GM12878 (cell line): ENCODE measurements around the gene GNAO1. TPM values are rescaled to one million over a fixed set of nuclear protein-coding genes. Genes with fewer than 3 reads are reported as not detected.

ENCODE experiments used
- ATAC-seq: fragments of 200-7000 bp; cut with Tn5 transposase; 3 replicates; pipeline ENCODE4 v1.9.1; 2020; ENCODE audit warnings: mild to moderate bottlenecking, moderate library complexity
- BruUV-seq: library from RNA; stranded (reverse); fragments of 400-500 nt; replicated peaks from 2 replicates; lab custom pipeline; 2021; lab: Mats Ljungman, UMichigan
- CTCF ChIA-PET: fragments of 300-600 bp; sonication (Branson Sonifier 250); formaldehyde crosslinking; extraction: SDS; loops from one replicate; lab custom pipeline; 2021; ENCODE audit warnings: inconsistent platforms; lab: Yijun Ruan, JAX
- POLR2A ChIA-PET: fragments of 350-600 bp; formaldehyde crosslinking; extraction: SDS; loops from one replicate; lab custom pipeline; 2021; ENCODE audit warnings: inconsistent platforms; lab: Charles Lee
- RAD21 ChIA-PET: fragments of 300-600 bp; sonication (Branson Sonifier 250); formaldehyde crosslinking; loops from one replicate; lab custom pipeline; 2023; ENCODE audit warnings: antibody characterized with exemption; ENCODE audit not compliant: unreplicated experiment; lab: Charles Lee
- SMC1A ChIA-PET: fragments of 300-600 bp; sonication (Branson Sonifier 250); formaldehyde crosslinking; loops from one replicate; lab custom pipeline; 2023; ENCODE audit not compliant: unreplicated experiment, uncharacterized antibody; lab: Charles Lee
- DNase-seq: peaks from one replicate; pipeline ENCODE4 v3.0.0-alpha.2; 2011; ENCODE audit warnings: low read depth, low spot score
- FAIRE-seq: peaks from 3 replicates; lab custom pipeline; 2011; peaks lifted over from hg19 to GRCh38; lab: Jason Lieb, UNC
- H2AFZ ChIP-seq: 2 replicates; pipeline ENCODE4 v1.6.0; 2011; ENCODE audit warnings: low read depth, low read length, control low read depth; ENCODE audit not compliant: control insufficient read depth
- H3K27ac ChIP-seq: 2 replicates; pipeline ENCODE4 v1.5.1; 2011; ENCODE audit warnings: control low read depth; ENCODE audit not compliant: control insufficient read depth, insufficient read depth
- H3K27me3 ChIP-seq, 2 experiments: replicated peaks in 1 of 2; 2 replicates each; pipeline versions ENCODE4 v1.6.0 to v1.6.1; 2011; ENCODE audit warnings: low read length in 1 of 2; ENCODE audit not compliant: control insufficient read depth in 2 of 2, insufficient read depth in 2 of 2
- H3K36me3 ChIP-seq, 2 experiments: 2 replicates each; pipeline ENCODE4 v1.5.1; 2011; ENCODE audit warnings: low read length in 1 of 2; ENCODE audit not compliant: control insufficient read depth in 2 of 2, insufficient read depth in 2 of 2
- H3K4me1 ChIP-seq: 2 replicates; pipeline ENCODE4 v1.6.1; 2011; ENCODE audit warnings: mild to moderate bottlenecking, low read length, moderate library complexity, mixed read lengths; ENCODE audit not compliant: control insufficient read depth, insufficient read depth
- H3K4me2 ChIP-seq: 2 replicates; pipeline ENCODE4 v1.6.0; 2011; ENCODE audit warnings: control low read depth; ENCODE audit not compliant: control insufficient read depth, insufficient read depth
- H3K4me3 ChIP-seq: fragments of 200-600 bp; sonication (generic); 2 replicates; pipeline ENCODE4 v1.5.1; 2016
- H3K79me2 ChIP-seq: 2 replicates; pipeline ENCODE4 v1.6.0; 2011; ENCODE audit warnings: low read length; ENCODE audit not compliant: control insufficient read depth, insufficient read depth
- H3K9ac ChIP-seq: 2 replicates; pipeline ENCODE4 v1.8.0; 2011; ENCODE audit warnings: low read length, control low read depth, mixed read lengths; ENCODE audit not compliant: control insufficient read depth, insufficient read depth
- H3K9me3 ChIP-seq: replicated peaks from 3 replicates; pipeline ENCODE4 v1.5.1; 2011; ENCODE audit warnings: mild to moderate bottlenecking, low read length; ENCODE audit not compliant: control insufficient read depth, insufficient read depth
- H4K20me1 ChIP-seq: 2 replicates; pipeline ENCODE4 v1.6.0; 2011; ENCODE audit not compliant: control insufficient read depth, insufficient read depth
- JUND ChIP-seq: IDR thresholded peaks from 2 replicates; pipeline ENCODE4 v1.6.1; 2012; ENCODE audit warnings: low read depth, mild to moderate bottlenecking, low read length, improper control_type of control experiment, moderate library complexity
- NFIC ChIP-seq: IDR thresholded peaks from 2 replicates; pipeline ENCODE4 v1.6.1; 2012; ENCODE audit warnings: low read depth, mild to moderate bottlenecking, inconsistent platforms, low read length, moderate library complexity
- NKRF ChIP-seq: fragments of 450-650 bp; conservative IDR thresholded peaks from 2 replicates; pipeline ENCODE4 v1.6.1; 2017; ENCODE audit warnings: mild to moderate bottlenecking, moderate library complexity
- WRNIP1 ChIP-seq: IDR thresholded peaks from 2 replicates; pipeline ENCODE4 v1.6.1; 2011; ENCODE audit warnings: low read depth, low read length, improper control_type of control experiment, borderline replicate concordance
- WGBS: methylation state at CpG from one replicate; pipeline ENCODE4 v1.1.6; 2016; ENCODE audit warnings: low lambda C conversion rate; ENCODE audit not compliant: insufficient replicate concordance, insufficient coverage; ENCODE audit errors: missing lambda C conversion rate; 5-methylcytosine and 5-hydroxymethylcytosine counted together
- in situ Hi-C: fragments of 300-500 bp; cut with MboI; formaldehyde crosslinking; loops from 9 replicates; pipeline ENCODE4 v1.14.3; 2018; ENCODE audit warnings: mixed read lengths
- intact Hi-C: fragments of 100-400 bp; cut with micrococcal nuclease; formaldehyde crosslinking; loops from one replicate; pipeline ENCODE4 v1.14.2; 2022; ENCODE audit not compliant: unreplicated experiment
- polyA plus RNA-seq, 11 experiments: library from polyadenylated mRNA; depleted of rRNA in 4 of 11; unstranded in 6 of 11; stranded (reverse) in 5 of 11; fragments of >200 nt; fragmentation: Nextera tagmentation in 4 of 11; fragmentation: Illumina TruSeq in 1 of 11; extraction: Ambion mirVana in 4 of 11; extraction: Trizol in 1 of 11; gene quantifications; 1 replicate in 1 of 11; 2 replicates in 10 of 11; pipeline versions ENCODE4 v1.2.1 to v1.2.3, GENCODE V29; 2011 to 2016; ENCODE audit warnings: inconsistent platforms in 2 of 11, missing spikeins in 2 of 11, low read depth in 1 of 11
- total RNA-seq, 4 experiments: library from RNA; depleted of rRNA in 3 of 4; stranded (reverse); fragments of >200 nt in 3 of 4; fragmentation: Illumina TruSeq in 1 of 4; extraction: Trizol in 1 of 4; gene quantifications; 2 replicates each; pipeline versions ENCODE4 v1.2.1 to v1.2.3, GENCODE V29; 2013 to 2021

GNAO1 gene
- total and polyA plus RNA-seq, 10 of the 15 experiments (the other 5 are each of a cell fraction or from before 2014, with no cell fraction given) = 0.05 to 0.28 (median 0.14) TPM; not detected in 6

GRCh38 chr16:56348168-56349085 is 157.1 kb downstream of the GNAO1 start:
- H3K9me3 ChIP-seq = no peaks in the 10 kb centered on the region
- H3K4me3 ChIP-seq = no peak overlapping the region
- H3K27ac ChIP-seq = no peak overlapping the region
- no peak overlapping the region for H3K9ac ChIP-seq
- no peak for ATAC-seq
- no TSS peak for BruUV-seq
- ChIA-PET SMC1A (no interaction called here), CTCF (no interaction called here)
- 49% methylated on average over 24 of the region's 25 CpGs for WGBS
- no peaks in the 10 kb centered on the region; the same call in 1 of the 2 replicates for H4K20me1 ChIP-seq
- TF ChIP-seq WRNIP1 = no peak
- no peak for TF ChIP-seq JUND
- TF ChIP-seq NFIC = no peak
- TF ChIP-seq NKRF = no peak
- TF ChIP-seq, all 136 proteins: peak for 0
- Histone ChIP-seq H3K27me3 (no peaks in the 10 kb centered on the region), H3K36me3 (no peaks in the 10 kb centered on the region), H2AFZ (no peak overlapping the region), H3K79me2 (no peaks in the 10 kb centered on the region), H3K4me1 (no peaks in the 10 kb centered on the region), H3K4me2 (no peak overlapping the region)
- intact Hi-C loops (no loop called here), in situ Hi-C loops (no loop called here)
- ChIA-PET POLR2A (no interaction called here), RAD21 (no interaction called here)
- FAIRE-seq (no peak), DNase-seq (no peak)
